NCI-H2196 treated with DMSO at 0.1 percent for 48 hours (cell line): ENCODE data around the gene NFIL3.

Source experiments
- DNase-seq: peaks from one replicate; lab custom pipeline; 2025; ENCODE audit not compliant: unreplicated experiment; lab: John Stamatoyannopoulos, UW

The NFIL3 gene

DNA sequence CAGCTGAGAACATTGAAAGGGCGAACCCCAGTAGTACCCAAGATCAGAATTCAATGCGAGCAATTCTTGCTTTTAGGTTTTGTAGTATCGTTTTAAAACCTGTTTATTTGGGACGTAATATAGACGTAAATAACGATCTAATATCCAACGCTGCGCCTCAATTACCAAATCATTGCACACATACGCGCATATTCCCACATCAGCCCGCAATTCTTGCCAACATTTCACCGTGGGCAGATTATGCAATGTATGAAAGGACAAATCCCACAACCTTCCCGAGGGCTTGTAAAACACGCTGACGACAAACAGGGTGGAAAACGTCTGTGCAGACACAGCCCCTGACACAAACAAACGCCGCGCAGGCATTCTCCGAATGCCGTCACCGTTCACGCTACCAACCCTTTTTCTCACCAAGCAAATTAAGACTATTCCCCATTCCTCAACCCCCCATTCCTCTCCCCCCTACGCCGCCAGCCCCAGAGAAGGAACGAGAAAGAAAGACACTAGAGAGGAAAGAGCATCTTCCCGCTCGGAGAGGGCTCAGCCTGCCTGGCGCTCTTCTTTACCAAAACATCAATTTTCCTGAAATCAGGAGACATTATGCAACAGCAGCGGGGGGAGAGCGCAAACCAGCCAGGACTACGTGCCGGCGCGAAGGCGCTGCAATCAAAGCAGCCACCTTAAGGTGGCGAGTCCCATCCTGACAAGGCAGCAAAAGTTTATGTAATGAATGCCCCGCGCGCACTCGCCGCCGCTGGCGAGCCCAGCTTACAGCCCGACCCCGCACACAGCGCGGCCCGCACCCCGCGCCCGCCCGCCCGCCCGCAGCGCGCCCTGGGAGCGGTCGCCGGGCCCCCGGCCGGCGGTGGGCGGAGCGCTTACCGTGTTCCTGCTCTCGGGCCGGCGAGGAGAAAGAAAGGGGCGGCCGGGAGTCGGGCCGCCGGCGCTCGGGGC, 597 bp downstream of the NFIL3 start:
- DNase-seq, result no peak

DNA sequence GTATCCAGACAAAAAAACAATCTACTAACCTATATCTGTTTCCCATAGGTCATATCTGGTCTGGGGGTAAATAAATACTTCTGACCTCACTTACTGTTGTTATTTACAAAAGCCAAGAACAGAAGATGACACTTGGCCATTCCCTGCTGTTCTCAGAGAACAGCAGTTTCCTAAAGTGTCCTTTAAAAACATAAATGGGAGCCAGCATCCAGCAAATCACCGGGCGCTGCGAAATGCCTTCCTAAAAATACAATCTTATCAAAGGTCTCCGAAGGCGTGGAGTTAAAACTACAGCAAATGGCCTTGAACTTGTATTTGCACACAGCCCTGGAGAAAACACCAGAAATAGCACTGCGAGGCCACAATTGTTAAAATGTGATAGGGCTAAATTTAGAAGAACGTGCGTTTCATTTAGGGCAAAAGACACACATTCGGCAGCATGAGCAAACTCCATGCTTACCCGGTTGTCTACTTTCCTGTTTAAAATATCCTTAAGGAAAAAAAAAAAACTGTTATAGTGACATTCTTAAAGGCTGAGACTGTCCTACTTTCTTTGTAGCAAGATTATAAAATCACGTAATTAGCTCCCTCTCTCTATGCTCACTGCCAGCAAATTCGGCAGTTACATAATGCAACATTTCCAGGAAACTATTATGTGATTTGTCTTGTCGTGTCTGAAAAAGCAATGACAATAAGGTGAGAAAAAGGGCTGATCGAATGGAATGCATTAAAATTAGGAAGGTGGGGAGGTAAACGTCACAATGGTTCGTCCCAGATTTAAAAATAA, 1.5 kb downstream of the NFIL3 start:
- no peak for DNase-seq

DNA sequence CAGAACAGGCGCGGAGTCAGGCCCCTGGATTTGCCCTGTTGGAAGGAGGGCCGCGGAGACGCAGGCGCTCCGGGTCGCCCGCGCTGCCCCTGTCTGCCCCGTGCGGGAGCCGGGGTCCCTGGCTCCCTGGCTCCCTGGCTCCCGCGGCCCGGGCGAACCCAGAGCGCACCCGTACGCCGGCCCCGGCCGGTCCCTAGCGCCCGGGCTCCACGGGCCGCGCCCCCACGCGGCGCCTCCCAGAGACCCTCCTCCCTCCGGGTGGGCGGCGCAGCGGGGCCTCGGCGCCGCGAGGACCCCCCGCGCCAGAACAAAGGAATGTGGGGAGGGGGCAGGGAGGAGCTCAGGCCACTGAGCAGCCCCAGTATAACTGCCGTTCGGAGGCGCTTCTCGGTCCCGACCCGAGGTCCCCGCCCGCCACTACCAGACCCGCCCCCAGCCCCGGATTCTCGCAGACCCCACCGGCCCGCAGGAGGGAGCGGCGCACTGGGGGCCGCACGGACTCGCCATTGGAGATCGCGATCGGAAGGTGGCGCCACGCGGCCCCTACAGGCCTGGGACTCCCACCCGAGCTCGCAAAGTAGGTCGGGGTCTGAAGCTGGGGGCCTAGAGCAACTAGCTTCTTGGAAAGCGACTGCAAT, 2.4 kb downstream of the NFIL3 start:
- no peak for DNase-seq

GRCh38 chr9:91420501-91421127, 3.0 kb downstream of the NFIL3 start:
- DNase-seq, result no peak

- DNase-seq, result no peak
These were observed 4.1 kb downstream of the NFIL3 start for GRCh38 chr9:91419222-91420191.

GRCh38 chr9:91418215-91418610, 5.4 kb downstream of the NFIL3 start:
- no peak for DNase-seq

DNA sequence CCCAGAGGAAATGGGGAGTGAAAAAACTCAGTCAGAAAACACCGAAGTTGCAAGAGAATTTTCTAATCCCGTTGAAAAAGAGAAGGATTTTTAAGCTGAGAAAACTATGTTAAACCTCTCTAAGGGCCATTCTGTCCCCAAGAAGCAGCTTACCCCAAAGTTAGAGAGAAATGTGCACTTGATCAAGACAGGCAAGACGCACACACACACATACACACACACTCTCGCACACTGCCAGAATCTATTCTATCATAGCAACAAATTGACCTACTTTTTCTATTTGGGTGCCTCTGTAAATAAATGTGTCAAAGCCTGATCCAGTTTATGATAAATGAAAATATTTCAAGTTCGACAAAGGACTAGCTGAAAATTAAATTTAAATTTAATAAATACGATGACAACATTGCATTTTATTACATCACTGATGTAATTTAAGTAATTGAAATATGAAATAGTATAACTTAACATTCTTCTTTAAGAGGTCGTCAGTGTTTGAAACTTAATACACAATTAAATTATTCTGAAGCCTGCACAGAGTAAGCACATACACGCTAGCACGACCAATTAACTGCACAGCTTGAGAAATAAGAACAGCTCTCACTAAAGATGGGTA, 5.9 kb downstream of the NFIL3 start:
- no peak for DNase-seq

- DNase-seq, result no peak
These were observed 7.4 kb downstream of the NFIL3 start for GRCh38 chr9:91416096-91416712.

DNA sequence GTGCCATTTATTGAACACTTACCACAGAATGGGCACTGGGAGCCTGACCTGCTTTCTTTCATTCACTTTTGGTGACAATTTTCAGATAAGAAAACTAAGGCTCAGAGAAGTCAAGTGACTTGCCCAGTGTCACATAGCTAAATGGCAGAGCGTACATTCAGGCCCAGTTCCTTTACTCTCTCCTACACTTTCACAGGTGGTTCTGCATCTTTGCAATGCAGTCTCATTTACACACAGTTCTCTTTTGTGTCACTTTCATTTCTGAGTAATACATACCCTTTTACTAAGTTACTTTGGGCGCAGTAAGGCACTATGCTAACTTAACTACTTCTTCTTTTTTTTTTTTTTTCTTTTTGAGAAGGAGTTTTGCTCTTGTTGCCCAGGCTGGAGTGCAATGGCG, 8.3 kb downstream of the NFIL3 start:
- no peak for DNase-seq

DNA sequence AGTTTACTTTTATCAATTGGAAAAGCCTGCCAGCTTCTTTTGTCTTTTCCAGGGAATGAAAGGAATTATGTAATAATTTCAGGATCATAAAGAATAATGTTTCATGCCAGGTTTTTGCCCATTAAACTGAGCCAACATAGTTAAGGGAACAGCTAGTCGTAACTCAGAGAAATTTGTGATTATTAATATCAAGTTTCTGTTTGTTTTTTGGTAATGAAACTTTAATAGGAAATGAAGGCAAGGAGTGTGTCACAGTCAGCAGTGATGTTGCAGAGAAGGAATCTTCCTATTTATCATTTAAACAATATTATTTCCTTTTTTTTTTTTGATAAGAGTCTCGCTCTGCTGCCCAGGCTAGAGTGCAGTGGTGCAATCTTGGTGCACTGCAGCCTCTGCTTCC, 10.7 kb downstream of the NFIL3 start:
- DNase-seq, result no peak

GRCh38 chr9:91411096-91411771, 12.4 kb downstream of the NFIL3 start:
- no peak for DNase-seq

- no peak for DNase-seq
These were observed 13.5 kb downstream of the NFIL3 start for GRCh38 chr9:91410161-91410560.

DNA sequence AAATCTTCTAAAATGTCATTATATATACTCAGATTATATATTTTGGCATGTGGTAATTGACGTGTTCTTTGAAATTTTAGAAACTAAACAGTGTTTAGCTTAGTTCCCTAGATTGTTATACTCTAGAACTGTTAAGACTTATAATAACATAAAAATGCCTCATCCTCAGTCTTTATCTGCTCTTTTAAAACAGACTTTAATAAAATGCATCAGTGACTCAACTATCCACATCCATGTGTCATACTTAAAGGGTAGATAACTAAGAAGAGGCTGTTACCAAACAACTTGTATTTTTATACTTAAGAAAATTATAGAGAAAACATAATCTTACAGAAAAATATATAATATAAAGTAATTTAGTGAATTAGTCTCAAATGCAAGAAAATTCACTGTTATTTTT, 15.2 kb downstream of the NFIL3 start:
- DNase-seq, result no peak

GRCh38 chr9:91407580-91408318, 15.9 kb downstream of the NFIL3 start:
- no peak for DNase-seq

DNA sequence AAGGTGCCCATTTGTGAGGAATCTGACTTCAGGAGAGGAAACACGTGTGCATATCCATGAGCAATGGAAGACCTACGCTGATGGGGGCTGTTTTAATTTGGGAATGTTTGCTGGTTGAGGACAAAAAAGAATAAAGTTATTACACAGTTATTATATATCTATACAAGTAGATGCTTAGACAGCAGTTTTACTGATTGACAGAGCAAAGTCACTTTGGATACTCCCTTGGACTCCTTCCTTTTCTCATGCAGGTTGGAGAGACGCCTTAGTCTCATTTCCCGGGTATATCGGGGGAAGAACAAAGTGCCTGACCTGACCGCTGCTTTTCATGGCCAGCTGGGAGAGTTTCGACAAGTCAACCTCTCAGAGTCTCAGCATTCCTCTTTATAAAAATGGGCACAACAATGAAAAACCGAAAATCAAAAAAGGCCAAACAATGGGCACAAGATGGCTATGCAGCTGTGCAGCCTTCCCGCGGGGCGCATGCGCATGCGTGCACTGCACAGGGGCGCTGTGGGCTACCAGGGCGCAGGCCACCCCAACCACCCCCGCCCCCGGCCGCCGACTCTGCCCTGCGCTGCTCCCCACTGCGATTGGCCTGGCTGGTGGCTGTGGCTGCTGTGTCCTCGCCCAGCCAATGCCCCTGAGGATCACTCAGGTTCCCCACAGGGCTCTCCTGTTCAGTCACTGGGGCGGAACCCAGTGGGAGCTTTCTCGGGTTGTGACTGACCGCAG, 18.1 kb downstream of the NFIL3 start:
- no peak for DNase-seq

GRCh38 chr9:91403665-91404543, 19.7 kb downstream of the NFIL3 start:
- DNase-seq, result no peak
